Effector memory CD4-positive, alpha-beta T cell (primary cell): ENCODE measurements around the gene MVB12B.

ENCODE experiments used
- DNase-seq, 3 donors: peaks; one replicate each; pipeline ENCODE4 v3.0.0-alpha.2; 2020
- H3K27ac ChIP-seq: 2 replicates; pipeline ENCODE4 v1.7.0; 2013; ENCODE audit warnings: mild to moderate bottlenecking, low read length, moderate library complexity; ENCODE audit not compliant: insufficient read depth, poor library complexity, severe bottlenecking
- H3K27me3 ChIP-seq: replicated peaks from 2 replicates; pipeline ENCODE4 v1.7.0; 2013; ENCODE audit warnings: mild to moderate bottlenecking, low read length; ENCODE audit not compliant: insufficient read depth, control insufficient read depth, poor library complexity, severe bottlenecking
- H3K36me3 ChIP-seq: 2 replicates; pipeline ENCODE4 v1.7.0; 2013; ENCODE audit warnings: mild to moderate bottlenecking, low read length, moderate library complexity; ENCODE audit not compliant: control insufficient read depth, insufficient read depth
- H3K4me1 ChIP-seq: 2 replicates; pipeline ENCODE4 v1.7.0; 2013; ENCODE audit warnings: low read length, mild to moderate bottlenecking; ENCODE audit not compliant: control insufficient read depth, insufficient read depth, poor library complexity, severe bottlenecking
- H3K4me3 ChIP-seq: 2 replicates; pipeline ENCODE4 v1.7.0; 2013; ENCODE audit warnings: low read length, low read depth, mild to moderate bottlenecking; ENCODE audit not compliant: insufficient read depth, poor library complexity, severe bottlenecking
- H3K9me3 ChIP-seq: 2 replicates; pipeline ENCODE4 v1.7.0; 2013; ENCODE audit warnings: mild to moderate bottlenecking, low read length, moderate library complexity; ENCODE audit not compliant: control insufficient read depth

The MVB12B gene

DNA sequence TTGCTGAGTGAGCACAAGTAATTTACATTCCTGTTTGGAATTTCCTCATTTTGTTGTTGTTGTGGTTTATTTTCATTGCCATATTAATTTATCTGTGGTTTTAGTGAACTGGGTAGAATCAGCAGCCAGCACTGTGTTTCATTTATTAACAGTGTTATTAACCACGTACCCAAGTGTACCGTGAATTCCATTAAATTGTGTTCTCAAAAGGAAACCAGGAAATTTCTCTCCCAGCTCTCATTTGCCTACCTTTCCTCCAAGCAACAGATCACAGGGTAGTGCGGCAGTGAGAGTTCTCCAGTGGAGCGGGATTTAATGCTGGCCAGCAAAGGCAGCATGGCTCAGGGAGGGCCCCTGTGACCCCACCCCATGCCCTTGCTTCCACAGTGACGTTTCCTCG, 54.6 kb downstream of the MVB12B start:
- no peak for DNase-seq
- Histone ChIP-seq H3K36me3 (no peaks in the 10 kb centered on the region), H3K4me1 (no peaks in the 10 kb centered on the region), H3K27ac (no peak overlapping the region), H3K9me3 (no peaks in the 10 kb centered on the region), H3K27me3 (no peaks in the 10 kb centered on the region), H3K4me3 (no peak overlapping the region)

- DNase-seq: no peak
- Histone ChIP-seq H3K36me3 (peaks cover 7% of the 10 kb centered on the region), H3K9me3 (no peaks in the 10 kb centered on the region), H3K27ac (no peak overlapping the region), H3K4me1 (no peaks in the 10 kb centered on the region), H3K4me3 (no peak overlapping the region), H3K27me3 (no peaks in the 10 kb centered on the region)
These were observed 56.9 kb downstream of the MVB12B start for GRCh38 chr9:126383406-126384046.

DNA sequence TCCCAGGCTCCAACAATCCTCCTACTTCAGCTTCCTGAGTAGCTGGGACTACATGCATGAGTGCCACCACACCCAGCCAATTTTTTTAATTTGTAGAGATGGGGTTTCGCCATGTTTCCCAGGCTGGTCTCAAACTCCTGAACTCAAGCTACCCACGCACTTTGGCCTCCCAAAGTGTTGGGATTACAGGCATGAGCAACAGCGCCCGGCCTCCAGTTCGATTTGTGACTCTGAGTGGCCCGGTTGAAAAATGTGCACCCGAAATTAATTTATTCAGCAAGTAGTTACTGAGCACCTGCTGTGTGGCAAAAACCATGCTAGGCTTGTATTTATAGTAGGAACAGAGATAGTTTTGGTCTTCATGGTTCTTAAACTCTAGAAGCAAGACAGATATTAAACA, 58.3 kb downstream of the MVB12B start:
- H3K27me3 ChIP-seq: no peaks in the 10 kb centered on the region
- DNase-seq: no peak
- H3K36me3 ChIP-seq: peaks cover 7% of the 10 kb centered on the region
- no peak overlapping the region for H3K27ac ChIP-seq
- H3K9me3 ChIP-seq: no peaks in the 10 kb centered on the region
- no peak overlapping the region for H3K4me3 ChIP-seq
- no peaks in the 10 kb centered on the region for H3K4me1 ChIP-seq

GRCh38 chr9:126386088-126386487, 59.5 kb downstream of the MVB12B start:
- DNase-seq: no peak
- no peaks in the 10 kb centered on the region for H3K4me1 ChIP-seq
- no peak overlapping the region for H3K4me3 ChIP-seq
- no peaks in the 10 kb centered on the region for H3K27me3 ChIP-seq
- no peak overlapping the region for H3K27ac ChIP-seq
- no peaks in the 10 kb centered on the region for H3K9me3 ChIP-seq
- peaks cover 7% of the 10 kb centered on the region for H3K36me3 ChIP-seq

DNA sequence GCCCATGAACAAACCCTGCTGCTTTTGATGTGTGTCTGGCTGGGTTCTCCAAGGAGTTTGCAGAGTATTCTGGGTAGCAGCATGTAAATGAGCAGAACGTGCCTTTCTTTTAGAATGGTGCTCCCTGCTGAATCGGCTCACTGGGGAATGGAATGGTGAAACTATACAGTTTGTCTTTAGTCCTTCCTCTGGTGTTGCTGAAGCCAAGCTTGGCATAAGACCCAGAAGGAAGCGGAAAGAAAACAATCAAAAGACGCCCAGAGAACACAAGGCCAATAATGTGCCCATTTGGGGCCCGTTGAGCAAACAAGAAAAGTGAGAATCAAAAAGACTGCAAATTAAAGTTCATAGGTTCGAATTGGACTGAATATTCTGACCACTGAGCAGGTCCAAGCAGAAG, 60.1 kb downstream of the MVB12B start:
- H3K27me3 ChIP-seq: no peaks in the 10 kb centered on the region
- H3K36me3 ChIP-seq: peaks cover 7% of the 10 kb centered on the region
- no peaks in the 10 kb centered on the region for H3K9me3 ChIP-seq
- DNase-seq: no peak
- H3K27ac ChIP-seq: no peak overlapping the region
- no peak overlapping the region for H3K4me3 ChIP-seq
- no peaks in the 10 kb centered on the region for H3K4me1 ChIP-seq

- no peaks in the 10 kb centered on the region for H3K9me3 ChIP-seq
- H3K36me3 ChIP-seq: peaks cover 7% of the 10 kb centered on the region
- DNase-seq: no peak
- H3K4me1 ChIP-seq: no peaks in the 10 kb centered on the region
- H3K27me3 ChIP-seq: no peaks in the 10 kb centered on the region
- H3K27ac ChIP-seq: no peak overlapping the region
- no peak overlapping the region for H3K4me3 ChIP-seq
These were observed 62.5 kb downstream of the MVB12B start for GRCh38 chr9:126388964-126389708.

DNA sequence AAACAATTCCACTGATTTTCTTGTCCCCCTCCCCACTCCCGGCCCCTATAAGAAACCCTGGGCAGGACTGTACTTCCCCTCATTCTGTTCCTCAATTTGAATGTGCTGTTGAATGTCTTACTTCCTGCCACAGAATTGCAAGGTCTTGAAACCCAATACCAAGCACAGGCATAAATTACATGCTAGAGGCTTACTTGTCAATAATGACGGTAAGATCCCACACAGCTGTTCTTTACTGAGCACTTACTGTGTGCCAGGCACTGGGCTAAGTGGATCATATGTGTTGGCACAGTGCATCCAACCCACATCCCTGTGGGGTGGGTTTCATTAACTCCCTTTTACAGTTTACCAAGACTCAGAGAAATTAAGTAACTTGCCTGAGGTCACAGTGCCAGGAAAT, 63.4 kb downstream of the MVB12B start:
- Histone ChIP-seq H3K4me1 (no peaks in the 10 kb centered on the region), H3K36me3 (peaks cover 7% of the 10 kb centered on the region), H3K4me3 (no peak overlapping the region), H3K27me3 (no peaks in the 10 kb centered on the region), H3K9me3 (no peaks in the 10 kb centered on the region), H3K27ac (no peak overlapping the region)
- no peak for DNase-seq

GRCh38 chr9:126390923-126391322, 64.3 kb downstream of the MVB12B start:
- Histone ChIP-seq H3K27me3 (no peaks in the 10 kb centered on the region), H3K9me3 (no peaks in the 10 kb centered on the region), H3K27ac (no peak overlapping the region), H3K4me3 (no peak overlapping the region), H3K4me1 (no peaks in the 10 kb centered on the region), H3K36me3 (peaks cover 7% of the 10 kb centered on the region)
- no peak for DNase-seq

DNA sequence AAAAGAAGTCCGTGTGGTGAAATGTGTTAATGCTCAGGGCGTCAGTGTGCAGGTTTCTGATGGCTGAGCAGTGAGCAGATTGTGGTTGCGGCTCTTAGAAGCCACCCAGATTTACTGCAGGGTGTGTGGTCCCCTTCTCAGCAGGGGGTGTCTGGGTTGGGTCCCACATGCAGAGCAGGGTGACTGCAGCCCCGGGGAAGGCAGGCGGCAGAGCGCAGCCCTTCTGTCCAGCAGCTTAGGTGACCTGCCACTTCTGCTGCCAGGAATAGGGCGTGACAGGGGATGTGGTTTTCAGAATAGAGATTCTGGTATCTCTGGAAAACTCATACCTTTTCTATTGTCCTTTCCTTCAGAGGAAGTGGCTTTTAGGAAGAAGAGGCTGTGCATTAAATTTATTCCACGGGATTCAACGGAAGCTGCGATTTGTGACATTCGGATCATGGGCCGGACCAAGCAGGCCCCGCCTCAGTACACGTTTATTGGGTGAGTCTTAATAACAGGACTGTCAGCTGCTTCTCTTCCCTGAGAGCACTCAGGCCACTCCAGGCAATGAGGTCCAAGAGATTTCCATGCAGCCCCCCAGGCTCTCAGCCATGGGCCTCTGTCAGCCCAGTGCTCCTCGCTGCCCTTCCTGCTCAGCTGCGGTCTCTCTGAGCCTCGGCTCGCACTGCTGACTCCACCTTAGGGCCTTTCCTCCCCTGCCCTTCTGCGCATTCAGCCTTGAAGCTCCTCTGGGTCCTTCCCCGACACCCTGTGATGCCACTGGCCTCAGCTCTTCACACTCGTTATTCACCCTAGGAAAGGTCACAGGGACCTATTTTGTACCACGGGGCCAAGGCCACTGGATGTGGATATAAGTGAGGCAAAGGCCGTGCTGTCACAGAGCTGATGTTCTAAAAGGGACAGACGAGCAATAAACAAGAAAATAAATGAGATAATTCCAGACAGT, 65.4 kb downstream of the MVB12B start:
- Histone ChIP-seq H3K36me3 (peaks cover 2% of the 10 kb centered on the region), H3K4me3 (no peak overlapping the region), H3K27ac (no peak overlapping the region), H3K4me1 (peaks cover 3% of the 10 kb centered on the region), H3K27me3 (no peaks in the 10 kb centered on the region), H3K9me3 (no peaks in the 10 kb centered on the region)
- no peak for DNase-seq
